GM12874 (cell line): ENCODE measurements around the gene TNFRSF18.

ENCODE experiments used
- CTCF ChIP-seq: IDR thresholded peaks from 2 replicates; pipeline ENCODE4 v1.5.1; 2011; ENCODE audit warnings: low read depth, mild to moderate bottlenecking, control low read depth, low read length, moderate library complexity; ENCODE audit not compliant: insufficient read depth

TNFRSF18 gene

GRCh38 chr1:1199141-1199960 lies 7.0 kb downstream of the TNFRSF18 start:
- no peak for TF ChIP-seq CTCF

GRCh38 chr1:1198423-1199140 lies 7.8 kb downstream of the TNFRSF18 start:
- TF ChIP-seq CTCF: no peak

DNA sequence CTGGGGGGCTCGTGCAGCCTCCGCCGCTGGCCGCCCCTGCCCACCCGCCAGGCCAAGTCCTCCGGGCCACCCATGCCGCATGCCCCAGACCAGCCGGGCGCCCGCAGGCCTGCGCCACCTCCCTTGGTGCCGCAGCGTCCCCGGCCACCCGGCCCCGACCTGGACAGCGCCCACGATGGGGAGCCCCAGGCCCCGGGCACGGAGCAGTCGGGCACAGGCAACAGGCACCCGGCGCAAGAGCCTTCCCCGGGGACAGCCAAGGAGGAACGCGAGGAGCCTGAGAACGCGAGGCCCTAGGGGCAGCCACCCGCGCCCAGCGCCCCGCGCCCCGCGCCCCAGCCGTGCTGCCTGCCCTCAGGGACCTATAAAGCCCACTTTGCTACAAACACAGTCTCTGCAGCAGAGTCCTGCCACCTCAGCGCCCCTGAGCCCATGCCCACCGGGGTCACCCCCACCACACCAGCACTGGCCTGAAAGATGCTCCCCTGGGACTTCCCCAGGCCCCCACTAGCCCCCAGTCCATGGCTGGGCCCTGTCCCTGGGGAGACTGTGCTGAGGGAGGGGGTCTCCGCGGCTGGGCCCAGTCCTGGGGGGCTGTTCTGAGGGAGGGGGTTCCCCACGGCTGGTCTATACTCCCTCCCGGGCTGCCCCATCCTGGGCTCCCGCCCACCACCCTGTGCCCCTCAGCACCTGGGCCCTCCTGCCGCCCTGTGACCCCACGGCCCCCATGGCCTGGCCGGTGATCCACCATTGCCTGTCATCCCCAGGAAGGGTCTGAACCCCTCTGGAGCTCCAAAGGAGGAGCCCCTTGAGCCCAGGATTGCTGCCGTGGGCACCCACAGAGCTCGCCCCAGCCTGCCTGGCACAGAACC lies 8.6 kb downstream of the TNFRSF18 start:
- no peak for TF ChIP-seq CTCF

GRCh38 chr1:1197188-1197500 lies 9.2 kb downstream of the TNFRSF18 start:
- no peak for TF ChIP-seq CTCF

GRCh38 chr1:1196431-1197187 lies 9.8 kb downstream of the TNFRSF18 start:
- no peak for TF ChIP-seq CTCF

DNA sequence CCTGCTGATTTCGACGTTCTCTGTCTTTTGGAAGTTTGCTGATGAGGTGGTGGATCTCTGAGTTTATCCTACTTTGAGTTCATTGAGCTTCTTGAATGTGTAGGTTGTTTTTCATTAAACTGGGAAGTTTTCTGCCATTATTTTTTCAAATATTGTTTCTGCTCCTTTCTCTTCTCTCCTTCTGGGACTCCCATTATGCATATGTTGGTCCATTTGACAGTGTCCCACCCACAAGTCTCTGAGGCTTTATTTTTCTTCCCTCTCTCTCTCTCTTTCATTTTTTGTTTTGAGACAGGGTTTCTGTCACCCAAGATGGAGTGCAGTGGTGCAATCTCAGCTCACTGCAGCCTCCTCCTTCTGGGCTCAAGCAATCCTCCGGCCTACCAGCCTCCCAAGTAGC lies 11.7 kb downstream of the TNFRSF18 start:
- TF ChIP-seq CTCF: no peak
